Renal pelvis (tissue), 4 donors: ENCODE results near the gene EME1. TPM values are rescaled to one million over a fixed set of nuclear protein-coding genes. Genes with fewer than 3 reads are reported as not detected.
A peak's percentile ranks its signal among the peaks of the same experiment; 100 is the strongest.
"Not testable (repeated sequence)": the region's sequence is repeated elsewhere in the genome, so short reads cannot be mapped to it uniquely, and the experiment has no call there.

Experiments
- DNase-seq: peaks from one replicate; pipeline ENCODE4 v3.0.0-alpha.2; 2013
- polyA plus RNA-seq, 3 donors: library from polyadenylated mRNA; unstranded; fragments of 120-200 nt; gene quantifications; one replicate each; pipeline ENCODE4 v1.2.1, GENCODE V29; 2013; ENCODE audit not compliant: insufficient read length in 3 of 3

The EME1 gene
- polyA plus RNA-seq, 3 donors, result 7.7 to 11.9 (median 9.0) TPM

- no peak for DNase-seq
These were observed 15.7 kb downstream of the EME1 start for GRCh38 chr17:50388728-50389127.

GRCh38 chr17:50389534-50389933 is 16.5 kb downstream of the EME1 start:
- DNase-seq, result no peak

GRCh38 chr17:50392621-50393020 is 19.6 kb downstream of the EME1 start:
- DNase-seq, result no peak

- DNase-seq, result no peak
These were observed 20.7 kb downstream of the EME1 start for GRCh38 chr17:50393700-50394099.

DNA sequence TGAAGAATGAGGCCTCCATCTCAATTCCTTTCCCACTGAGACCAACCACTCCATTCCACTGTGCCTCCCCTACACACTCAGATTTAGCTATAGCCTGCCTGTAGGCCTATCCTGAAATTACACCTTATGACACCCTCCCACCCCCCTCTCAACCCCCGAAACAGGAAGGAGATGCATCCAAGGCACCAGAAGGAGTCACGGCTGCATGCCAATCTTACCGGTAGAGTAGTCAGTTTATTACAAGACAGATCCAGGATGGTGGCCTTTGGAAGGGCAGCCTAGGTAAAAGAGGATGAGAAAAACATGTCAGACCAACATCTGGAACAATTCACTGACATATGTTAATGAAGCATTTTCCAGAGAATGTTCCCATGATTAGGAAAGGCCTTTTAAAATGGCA is 21.7 kb downstream of the EME1 start:
- DNase-seq, result no peak

GRCh38 chr17:50396261-50397110 is 23.5 kb downstream of the EME1 start:
- DNase-seq, result peak; percentile 21

GRCh38 chr17:50397111-50397918 is 24.3 kb downstream of the EME1 start, which contains the start of gene LRRC59:
LRRC59 (minus strand) TSS chr17:50397523; CDS start chr17:50397317, 206 bp downstream.
- peak; percentile 82 for DNase-seq

- no peak for DNase-seq
These were observed 24.9 kb downstream of the EME1 start for GRCh38 chr17:50397919-50398285.

GRCh38 chr17:50398672-50399071 is 25.6 kb downstream of the EME1 start:
- DNase-seq, result not testable (repeated sequence)

DNA sequence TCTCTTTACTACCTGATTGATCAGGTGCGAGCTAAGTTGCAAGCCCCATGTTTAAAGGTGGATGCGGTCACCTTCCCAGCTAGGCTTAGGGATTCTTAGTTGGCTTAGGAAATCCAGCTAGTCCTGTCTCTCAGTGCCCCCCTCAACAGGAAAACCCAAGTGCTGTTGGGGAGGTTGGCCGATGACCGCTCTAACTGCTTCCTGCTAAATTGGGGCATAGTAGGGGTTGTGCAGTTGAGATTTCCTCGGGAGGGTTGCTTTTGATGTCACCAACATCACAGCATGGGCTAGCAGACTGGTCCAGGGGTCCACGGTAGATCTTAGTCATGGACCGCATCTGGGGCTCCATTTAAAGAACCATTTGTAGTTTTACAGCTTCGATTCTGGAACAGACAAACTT is 26.6 kb downstream of the EME1 start:
- DNase-seq, result not testable (repeated sequence)

DNA sequence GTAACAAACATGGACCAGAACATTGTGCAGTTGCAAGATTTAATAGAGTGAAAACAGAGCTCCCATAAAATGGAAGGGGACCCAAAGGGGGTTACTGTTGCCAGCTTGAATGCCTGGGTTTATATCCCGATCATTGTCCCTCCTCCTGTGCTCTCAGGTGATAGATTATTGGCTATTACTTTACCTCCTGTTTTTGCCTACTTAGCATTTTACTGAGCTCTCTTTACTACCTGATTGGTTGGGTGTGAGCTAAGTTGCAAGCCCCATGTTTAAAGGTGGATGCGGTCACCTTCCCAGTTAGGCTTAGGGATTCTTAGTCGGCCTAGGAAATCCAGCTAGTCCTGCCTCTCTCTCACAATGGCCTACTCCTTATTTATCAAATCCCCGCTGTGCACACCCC is 32.3 kb downstream of the EME1 start:
- DNase-seq, result not testable (repeated sequence)

DNA sequence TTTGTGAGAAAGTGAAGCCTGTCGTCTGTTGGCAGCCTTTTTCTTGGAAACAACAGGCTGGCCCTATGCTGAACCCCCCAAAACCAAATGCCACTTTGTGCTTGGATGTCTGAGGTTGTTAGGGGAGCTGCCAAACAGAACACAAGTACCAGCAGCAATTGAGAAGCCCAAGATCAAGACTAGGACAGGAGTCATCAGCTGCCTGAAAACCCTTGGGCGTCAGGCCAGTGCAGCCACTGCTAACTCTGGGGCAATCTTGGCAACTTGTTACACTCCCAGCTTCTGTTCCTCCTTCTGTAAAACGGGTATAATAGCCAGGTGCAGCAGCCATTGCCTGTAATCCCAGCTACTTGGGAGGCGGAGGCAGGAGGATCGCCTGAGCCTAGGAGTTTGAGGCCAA is 33.5 kb downstream of the EME1 start:
- no peak for DNase-seq

- no peak for DNase-seq
These were observed 34.9 kb downstream of the EME1 start for GRCh38 chr17:50407921-50408320.

DNA sequence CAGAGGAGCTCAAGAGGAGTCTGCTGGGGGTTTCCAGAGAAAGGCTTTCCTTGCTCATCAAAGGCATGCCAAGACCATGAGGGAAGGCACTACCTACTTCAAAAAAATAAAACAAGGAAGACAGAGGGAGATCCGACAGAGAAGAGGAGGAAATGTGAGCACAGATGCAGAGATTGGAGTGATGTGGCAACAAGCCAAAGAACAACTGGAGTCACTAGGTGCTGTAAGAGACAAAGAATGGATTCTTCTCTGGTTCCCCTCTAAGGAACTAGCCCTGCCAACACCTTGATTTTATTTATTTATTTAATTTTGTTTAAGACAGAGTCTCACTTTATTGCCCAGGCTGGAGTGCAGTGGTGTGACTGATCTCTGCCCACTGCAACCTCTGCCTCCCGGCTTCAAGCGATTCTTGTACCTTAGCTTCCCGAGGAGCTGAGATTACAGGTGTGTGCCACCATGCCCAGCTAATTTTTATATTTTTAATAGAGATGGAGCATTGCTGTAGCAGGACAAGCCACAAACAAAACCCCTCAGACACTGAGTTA is 39.2 kb downstream of the EME1 start:
- DNase-seq, result no peak

- DNase-seq, result no peak
These were observed 41.8 kb downstream of the EME1 start for GRCh38 chr17:50414808-50415207.

DNA sequence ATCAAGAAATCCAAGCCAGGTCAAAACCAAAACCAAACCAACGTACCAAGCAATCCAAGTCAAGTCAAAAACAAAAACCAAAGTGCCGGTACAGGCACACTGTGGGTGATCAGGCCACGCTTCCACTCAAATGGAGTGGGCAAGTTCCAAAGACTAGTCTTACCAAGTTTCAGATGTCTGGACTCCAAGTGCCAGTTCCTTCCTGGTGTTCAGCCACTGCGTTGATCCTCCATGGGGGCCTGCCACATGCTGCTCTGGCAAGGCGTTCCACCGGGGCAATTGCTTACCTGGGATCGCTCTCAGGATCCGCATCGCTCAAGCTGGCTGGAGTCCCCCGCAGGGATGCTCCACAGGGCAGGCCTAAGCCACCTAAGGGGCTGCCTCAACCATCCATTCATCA is 46.5 kb downstream of the EME1 start:
- DNase-seq, result not testable (repeated sequence)

GRCh38 chr17:50420419-50421112 is 47.5 kb downstream of the EME1 start:
- no peak for DNase-seq

DNA sequence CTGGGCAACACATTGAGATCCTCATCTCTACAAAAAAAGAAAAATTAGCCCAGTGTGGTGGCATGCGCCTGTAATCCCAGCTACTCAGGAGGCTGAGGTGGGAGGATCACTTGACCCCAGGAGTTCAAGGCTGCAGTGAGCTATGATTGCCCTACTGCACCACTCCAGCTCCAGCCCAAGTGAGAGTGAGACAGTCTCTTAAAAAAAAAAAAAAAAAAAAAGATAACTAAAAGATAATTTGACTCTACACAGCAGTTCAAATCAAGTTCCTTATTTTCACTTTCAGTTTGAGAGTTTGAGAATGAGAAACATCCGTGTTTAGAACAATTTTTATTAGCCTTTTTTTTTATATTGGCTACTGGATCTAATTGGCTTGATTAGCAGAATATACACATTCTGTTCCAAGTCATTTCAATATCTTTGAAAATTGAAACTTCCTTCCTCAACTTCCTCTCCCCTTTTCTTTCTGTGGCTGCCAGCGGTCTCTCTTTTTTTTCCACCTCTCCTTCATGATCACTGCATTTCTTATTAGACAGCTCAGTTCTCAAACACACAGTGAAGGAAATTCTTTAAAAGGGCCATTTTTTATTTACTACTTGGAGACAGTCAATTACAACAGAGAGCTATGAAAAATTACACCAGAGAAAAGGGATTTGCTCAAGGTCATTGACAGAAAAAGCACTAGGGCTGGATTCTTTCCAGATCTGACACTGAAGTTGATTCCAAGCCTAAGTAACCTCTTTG is 48.5 kb downstream of the EME1 start:
- DNase-seq, result no peak

DNA sequence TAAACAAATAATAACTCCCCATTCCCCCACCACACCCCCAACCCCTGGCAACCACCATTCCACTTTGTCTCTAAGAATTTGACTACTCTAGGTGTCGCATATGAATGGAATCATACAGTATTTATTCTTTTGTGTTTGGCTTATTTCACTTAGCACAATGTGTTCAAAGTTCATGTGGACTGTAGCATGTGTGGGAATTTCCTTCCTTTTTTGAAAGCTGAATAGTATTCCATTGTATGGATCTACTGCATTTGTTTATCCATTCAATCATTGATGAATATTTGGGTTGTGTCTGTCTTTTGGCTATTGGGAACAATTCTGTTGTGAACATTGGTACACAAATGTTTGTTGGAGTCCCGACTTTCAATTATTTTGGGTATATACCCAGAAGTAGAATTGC is 49.7 kb downstream of the EME1 start:
- no peak for DNase-seq

GRCh38 chr17:50423553-50424159 is 50.6 kb downstream of the EME1 start:
- no peak for DNase-seq
